Right hindlimb (tissue), 1 donor: ENCODE data around the gene MTARC2.

Experiments
- DNase-seq: peaks from one replicate; pipeline ENCODE4 v3.0.0-alpha.2; 2018

Gene MTARC2

DNA sequence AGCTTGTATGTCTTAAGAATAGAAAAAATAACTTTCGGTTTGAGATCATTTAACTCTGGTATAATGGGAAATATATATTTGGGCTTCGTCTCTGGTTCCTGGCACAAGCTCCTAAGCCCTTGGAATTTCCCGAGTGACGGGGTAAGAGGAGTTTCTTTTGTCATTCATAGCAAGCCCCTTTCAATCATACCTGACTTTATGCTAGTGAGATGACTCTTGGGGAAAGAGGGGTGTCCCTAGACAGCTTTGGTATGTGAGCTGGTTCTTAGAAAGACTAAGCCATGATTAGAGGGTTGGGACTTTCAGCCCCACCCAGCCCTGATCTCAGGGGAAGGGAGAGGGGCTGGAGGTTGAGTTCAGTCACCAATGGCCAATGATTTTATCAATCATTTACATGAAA is 24.7 kb downstream of the MTARC2 start:
- no peak for DNase-seq

DNA sequence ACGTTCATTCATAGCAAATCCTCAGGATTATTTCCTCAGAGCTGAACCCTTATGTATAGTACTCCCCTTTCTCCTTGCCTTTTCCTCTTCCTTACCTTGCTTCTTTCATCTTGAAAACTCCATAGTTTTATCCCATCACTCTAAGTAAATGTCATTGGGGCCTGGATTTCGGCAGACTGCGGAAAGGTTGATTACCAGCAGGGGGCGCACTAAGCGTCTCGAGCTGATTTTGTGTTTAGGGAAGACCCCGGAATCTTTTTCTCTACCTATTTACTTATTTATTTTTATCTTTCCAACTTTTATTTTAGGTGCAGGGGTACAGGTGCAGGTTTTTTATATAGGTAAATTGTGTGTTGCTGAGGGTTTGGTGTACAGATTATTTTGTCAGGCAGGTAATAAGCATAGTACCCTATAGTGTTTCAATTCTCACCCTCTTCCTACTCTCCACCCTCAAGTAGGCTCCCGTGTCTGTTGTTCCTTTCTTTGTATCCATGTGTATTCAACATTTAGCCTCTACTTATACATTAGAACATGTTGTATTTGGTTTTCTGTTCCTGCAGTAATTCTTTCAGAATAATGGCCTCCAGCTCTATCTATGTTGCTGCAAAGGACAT is 27.2 kb downstream of the MTARC2 start:
- DNase-seq, result no peak

DNA sequence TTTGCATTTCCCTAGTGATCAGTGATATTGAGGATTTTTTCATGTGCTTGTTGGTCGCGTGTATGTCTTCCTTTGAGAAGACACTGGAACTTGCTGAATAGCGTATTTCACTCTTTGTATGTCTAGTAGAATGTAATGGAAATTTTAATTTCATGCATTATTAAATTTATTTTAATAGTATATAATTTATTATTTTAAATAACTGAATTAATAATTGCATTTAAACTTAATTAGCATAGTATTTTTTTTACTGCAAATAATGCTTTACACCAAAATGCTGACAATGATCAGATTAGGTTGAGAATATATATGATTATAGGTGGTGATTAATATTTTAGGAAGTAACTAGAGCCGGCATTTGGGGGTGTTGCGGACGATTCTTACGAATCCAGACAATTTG is 28.1 kb downstream of the MTARC2 start:
- DNase-seq, result no peak

DNA sequence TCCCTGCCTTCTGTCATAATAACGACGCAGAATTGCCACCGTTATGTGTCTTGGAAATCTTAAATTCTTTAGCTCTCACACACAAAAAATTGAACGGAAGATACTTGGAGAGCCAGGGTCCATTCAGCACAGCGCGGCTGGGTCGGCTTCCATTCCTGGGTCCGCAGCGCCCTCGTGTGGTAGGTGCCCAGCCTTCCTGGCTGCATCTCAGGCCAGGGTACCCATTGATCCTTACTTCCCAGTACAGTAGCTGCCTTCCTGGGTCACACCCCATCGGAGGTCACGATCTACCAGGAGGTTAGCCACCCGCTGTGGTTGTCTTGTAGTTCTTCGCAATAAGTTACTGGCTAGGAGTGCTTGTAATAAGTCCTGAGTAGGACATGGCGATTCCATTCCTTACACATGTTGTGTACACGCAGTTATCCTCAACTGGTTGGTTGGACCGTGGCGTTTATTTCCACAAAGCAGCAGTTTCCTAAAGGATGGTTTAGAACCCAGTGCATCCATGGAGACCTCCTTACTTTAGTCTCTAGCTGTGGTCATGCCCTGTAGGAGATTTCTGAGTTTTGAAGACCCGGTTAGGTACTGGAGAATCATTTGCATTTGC is 28.7 kb downstream of the MTARC2 start:
- DNase-seq, result peak; percentile 82

DNA sequence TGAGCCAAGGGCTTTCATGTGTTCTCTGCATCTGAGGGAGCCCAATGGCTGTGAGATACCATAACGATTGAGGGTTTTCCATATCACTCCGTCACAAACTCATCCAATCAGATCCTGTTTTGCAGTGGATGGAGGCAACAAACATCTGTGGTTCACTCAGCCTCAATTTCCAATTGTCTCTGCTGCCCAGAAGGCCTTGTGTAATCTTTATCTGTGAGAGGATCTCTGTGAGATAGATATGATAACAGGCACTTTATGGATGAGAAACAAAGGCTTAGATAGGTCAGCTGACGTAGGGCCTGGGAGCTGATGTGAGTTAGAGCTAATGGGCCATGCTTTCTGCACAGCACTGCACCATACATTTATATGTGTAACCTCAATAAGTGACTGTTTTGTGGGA is 35.3 kb downstream of the MTARC2 start:
- DNase-seq, result no peak

DNA sequence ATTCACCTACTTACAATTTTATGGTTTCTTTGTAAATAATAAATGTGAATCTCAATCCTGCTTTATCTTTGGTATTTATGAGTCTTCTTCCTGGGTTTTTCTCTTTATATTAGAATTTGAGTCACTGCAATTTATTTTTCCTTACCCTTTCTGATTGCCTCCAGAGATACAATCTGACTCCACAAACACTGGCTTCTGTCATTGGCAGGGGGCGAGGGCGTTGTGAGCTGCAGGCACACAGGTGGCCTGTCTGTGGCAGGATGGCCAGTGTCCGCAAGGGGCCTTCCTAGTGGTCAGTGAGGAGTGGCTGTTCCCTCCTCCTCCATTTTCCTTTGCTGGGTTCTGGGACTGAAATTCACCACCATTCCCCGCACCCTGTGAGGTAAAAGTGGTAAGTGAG is 36.6 kb downstream of the MTARC2 start:
- no peak for DNase-seq

DNA sequence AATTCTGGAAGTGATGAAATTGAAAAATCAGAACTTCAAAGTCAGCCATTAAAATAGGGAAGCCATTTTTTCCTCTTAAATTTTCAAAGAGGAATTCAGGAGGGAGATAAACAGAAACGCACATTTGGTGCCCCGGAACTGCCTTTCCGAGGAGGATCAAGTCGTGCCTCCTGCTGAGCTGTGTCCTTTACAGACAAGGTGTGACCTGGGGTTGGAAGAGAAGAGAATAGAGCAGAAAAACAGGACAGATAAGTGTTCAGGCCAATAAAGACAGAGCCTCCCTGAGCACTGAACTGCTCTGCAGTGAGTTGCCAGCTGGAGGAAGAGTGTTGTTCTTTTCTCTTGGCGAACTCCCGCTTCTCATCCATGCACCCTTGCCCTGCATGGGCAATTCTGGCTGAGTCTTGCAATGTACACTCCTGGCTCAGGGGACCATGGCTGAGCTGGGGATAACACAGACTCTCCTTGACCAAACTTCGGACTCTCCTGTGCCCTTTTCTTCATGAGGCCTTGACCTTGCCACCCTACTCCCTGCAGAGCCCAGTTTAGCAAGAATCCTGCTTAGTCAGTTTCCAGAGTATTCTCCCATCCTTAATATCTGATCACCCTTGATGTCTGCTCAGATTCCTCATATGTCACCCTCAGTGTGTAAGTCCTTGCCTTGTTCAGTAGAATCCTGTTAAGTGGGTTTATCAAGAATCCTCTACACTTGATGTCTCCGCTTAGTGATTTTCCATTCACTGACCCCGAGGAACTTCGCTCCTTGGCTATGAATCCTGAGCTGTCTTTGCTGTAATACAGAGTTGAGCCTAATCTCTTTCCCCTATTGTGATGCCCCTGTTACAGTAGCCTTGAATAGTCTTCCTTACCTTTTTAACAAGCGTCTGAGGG is 37.3 kb downstream of the MTARC2 start:
- DNase-seq, result no peak

DNA sequence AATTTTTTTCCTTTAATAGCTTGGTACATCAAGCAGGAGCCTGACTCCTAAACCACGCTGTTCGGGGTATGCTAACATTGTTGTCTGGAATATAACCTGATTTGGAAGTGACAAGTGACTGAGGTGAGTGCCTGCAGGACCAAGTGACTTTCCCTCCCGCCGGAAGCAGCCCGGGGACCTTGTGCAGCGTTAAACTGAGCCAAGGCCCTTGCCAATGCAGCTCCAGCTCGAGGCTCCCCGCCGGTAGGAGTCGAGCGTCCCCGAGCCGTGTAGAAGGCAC is 37.9 kb downstream of the MTARC2 start:
- no peak for DNase-seq

DNA sequence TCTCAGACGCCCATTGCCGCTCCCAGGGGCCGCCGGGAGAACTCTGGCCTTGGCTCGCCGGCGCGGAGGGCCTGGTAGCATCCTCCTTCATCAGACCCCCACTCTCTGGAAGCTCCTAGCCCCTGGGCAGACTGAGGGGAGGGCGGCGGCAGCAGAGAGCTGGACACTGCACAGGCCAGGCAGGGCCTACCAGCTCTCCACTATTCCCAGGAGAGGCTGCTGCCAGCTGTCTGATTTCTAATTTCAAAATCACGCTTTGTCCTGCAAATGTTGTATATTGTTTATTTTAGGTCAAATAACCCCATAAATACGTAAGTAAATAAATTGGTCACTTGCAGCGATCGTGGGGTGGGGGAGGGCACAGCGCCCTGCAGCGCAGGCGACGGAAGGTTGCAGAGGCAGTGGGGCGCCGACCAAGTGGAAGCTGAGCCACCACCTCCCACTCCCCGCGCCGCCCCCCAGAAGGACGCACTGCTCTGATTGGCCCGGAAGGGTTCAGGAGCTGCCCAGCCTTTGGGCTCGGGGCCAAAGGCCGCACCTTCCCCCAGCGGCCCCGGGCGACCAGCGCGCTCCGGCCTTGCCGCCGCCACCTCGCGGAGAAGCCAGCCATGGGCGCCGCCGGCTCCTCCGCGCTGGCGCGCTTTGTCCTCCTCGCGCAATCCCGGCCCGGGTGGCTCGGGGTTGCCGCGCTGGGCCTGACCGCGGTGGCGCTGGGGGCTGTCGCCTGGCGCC is 38.4 kb downstream of the MTARC2 start, which contains the start of gene MTARC1:
Gene MTARC1 (plus strand): TSS at position 577 of the 732 bp plus-strand sequence. CDS start 32 bp downstream, at position 609.
- peak; percentile 80 for DNase-seq

DNA sequence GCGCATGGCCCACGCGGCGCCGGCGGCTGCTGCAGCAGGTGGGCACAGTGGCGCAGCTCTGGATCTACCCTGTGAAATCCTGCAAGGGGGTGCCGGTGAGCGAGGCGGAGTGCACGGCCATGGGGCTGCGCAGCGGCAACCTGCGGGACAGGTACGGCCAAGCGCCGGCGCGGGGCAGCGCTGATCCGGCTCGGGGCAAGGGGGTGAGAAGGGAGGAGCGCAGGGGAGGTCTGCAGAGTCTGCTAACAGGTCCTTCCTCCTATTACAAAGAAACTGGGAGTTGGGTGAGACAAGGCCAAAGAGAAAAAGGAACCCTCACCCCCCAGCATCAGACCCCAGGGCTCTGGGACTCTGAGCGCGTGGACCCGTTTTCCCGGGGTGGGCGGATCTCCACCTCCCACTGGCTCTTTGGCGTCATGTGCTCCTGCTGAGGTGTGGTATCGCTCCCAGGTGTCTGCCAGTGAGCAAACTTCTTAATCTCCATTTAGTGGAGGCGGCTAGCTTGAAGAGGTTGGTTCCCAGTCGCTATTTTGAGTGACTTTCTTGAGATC is 39.0 kb downstream of the MTARC2 start:
- DNase-seq, result no peak

DNA sequence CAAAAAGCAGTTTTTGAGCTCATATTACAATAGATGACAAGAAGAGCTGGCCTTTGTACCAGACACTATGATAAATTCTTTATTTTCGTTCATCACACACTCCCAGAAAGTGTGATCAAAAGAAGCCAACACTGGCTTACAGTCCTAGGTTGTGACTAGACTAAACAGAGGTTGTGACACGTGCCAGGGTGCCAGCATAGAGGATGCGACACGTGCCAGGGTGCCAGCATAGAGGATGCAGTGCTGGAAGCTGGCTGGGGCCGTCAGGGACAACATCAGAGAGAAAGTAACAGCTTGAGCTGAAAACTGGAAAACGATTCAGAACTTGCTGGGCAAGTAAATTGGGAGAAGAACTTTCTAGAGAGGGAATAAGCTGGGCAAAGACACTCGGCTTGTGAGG is 40.8 kb downstream of the MTARC2 start:
- DNase-seq, result no peak

DNA sequence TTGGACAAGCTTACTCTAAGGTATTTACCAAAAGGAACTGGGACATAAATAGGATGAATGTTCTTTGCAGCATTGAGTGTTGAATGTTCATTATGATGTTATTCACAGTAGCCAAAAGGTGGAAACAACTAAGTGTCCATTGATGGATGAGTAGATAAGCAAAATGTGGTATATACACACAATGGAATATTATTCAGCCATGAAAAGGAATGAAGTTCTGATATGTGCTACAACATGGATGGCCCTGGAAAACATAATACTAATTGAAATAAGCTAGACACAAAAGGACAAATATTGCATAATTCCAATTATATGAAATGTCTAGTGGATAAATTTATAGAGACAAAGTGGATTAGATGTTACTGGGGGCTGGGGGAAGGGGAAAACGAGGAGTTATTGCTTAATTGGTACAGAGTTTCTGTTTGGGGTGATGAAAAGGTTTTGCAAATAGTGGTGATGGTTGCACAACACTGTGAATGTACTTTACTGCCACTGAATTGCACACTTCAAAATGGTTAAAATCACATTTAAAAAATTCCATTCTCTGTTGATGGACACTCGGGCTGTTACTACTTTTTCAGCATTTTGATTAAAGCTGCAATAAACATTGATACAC is 41.5 kb downstream of the MTARC2 start:
- no peak for DNase-seq

DNA sequence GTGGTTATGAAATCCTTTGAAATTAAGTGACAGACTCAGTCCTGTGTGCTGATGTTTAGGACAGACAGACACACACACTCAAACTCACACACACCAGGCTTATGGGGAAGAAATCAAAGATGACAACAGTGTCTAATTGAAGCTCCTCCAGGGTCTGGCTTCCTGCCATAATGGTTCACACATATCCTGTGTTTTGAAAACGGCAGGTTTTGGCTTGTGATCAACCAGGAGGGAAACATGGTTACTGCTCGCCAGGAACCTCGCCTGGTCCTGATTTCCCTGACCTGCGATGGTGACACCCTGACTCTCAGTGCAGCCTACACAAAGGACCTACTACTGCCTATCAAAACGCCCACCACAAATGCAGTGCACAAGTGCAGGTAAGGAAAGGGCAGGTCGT is 43.2 kb downstream of the MTARC2 start:
- DNase-seq, result no peak

DNA sequence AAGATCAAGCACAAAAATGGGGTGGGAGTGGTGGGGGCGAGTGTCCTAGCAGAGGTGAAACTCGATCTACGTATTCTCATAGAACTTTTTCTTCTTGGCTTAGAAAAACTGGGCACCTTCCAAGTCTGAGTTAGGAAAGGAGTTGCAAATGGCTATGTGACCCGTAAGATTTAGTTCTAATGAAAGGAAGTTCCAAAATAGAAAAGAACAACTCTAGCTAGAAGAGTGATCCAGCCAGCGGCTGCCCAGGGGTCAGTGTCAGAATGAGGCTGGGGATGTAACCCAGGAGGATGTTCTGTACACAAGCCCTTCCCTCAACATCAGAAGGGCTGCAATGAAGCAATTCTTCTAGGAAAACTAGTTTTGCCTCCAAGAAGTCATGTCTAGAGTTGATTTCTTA is 43.8 kb downstream of the MTARC2 start:
- no peak for DNase-seq

DNA sequence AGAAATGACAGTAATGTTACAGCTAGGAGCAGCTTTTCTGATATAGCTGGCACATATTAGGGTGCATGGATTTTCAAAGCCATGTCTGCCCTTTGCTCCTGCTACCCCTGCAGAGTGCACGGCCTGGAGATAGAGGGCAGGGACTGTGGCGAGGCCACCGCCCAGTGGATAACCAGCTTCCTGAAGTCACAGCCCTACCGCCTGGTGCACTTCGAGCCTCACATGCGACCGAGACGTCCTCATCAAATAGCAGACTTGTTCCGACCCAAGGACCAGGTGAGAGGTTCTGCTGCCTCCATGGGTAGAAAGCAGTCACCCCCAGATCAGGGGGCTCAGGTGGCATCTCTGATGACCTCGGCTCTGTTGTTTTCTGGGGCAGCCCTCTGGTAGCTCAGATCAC is 48.4 kb downstream of the MTARC2 start:
- DNase-seq, result no peak

DNA sequence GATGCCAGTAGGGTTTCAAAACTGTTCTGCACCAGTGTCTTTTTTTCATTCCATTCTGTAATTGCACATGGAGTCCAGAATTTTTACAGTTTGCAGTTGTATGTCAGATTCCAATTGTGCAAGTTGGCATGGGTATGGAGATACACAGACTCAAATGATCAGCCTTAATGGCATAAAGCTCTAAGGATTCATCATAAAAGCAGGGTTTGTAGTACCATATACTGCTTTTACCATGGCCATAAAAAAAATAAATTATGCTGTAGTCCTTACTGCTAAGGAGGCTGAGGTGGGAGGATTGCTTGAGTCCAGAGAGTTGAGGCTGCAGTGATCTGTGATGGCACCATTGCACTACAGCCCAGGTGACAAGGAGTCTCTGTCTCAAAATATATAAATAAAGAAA is 48.9 kb downstream of the MTARC2 start:
- no peak for DNase-seq

DNA sequence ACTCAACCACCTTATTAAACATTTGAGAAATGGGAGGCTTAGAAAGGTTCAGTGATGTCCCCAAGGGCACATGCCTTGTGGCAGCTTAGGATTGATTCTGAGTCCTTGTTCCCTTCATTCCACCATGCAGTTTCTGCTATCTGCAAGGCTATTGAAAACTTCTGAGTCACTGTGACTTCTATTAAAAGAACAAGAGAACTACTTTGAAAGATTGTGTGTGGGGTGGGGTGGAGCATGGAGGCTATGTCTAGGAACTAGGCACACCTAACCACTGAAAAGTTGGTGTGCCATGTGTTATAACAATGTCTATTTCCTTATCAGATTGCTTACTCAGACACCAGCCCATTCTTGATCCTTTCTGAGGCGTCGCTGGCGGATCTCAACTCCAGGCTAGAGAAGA is 49.4 kb downstream of the MTARC2 start:
- no peak for DNase-seq

DNA sequence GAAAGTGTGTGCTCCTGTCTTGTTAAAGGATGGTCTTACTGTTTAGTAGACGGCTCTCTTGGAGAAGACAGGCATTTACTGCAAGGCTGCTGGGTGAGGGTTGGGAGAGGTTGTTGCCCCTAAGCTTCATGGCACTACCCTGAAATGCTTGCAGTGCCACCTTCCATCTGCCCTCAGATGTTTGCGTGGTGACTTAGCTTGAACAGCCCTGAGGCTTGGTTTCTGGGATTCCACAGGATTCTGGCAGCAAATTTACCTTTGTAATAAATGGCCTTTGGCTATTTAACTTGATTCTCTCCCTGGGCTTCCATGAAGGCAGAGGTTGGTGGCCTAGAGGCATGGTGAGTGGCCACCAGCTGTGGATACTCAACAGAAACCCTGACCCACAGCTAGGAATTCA is 50.2 kb downstream of the MTARC2 start:
- no peak for DNase-seq

DNA sequence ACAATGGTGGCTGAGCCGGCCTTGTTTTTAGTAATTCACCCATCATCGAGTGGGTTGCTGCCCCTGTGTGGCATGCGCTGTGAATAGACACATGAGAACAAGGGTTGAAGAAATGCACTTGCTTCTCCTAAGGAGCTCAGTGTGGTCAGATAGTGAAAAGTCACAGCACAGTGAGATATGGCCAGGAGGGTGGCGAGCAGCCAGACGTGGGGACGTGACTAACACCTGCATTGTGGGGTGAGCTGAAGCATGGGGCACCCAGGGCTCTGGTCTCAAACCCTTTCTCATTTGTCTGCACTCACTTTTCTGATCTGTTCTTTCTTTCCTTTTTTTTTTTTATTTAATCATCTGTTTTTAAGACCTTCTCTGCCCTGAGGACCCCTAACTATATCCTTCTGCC is 52.1 kb downstream of the MTARC2 start:
- DNase-seq, result no peak

DNA sequence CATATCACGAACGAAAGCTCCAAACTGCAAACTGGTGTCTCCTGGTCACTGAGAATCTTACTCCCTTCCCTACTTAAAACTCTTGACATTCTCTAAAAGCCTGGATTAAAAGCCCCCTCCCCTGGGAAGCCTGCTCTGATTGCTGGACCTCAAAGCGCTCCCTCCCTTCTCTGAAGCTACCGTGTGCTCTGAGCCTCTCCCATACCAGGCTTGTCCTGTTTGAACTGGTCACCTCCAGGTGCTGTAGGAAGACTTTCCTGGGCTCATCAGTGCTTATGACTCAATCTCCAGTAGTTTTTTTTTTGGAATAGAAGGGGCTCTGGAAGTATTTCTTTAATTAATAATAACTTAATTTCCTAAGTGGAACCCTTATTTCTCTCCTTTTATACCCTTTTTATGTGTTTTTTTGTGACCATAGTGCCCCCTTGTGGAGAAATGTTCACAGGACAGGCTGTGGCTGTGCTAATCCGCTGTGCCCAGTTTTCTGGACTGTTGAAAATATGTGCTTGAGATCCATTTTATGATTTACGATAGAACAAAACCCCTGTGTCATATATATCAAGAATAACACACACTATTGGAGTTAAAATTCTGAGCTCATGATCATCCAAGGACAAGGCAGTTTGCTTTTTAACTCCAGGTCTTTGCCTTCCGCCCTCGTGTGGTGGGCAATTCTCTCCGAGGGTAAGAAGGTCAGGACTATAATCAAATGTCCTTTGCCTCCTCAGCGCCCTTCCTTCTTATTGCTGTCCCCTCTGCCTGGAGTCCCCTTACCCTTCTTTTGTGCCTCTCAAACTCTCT is 55.5 kb downstream of the MTARC2 start:
- no peak for DNase-seq

DNA sequence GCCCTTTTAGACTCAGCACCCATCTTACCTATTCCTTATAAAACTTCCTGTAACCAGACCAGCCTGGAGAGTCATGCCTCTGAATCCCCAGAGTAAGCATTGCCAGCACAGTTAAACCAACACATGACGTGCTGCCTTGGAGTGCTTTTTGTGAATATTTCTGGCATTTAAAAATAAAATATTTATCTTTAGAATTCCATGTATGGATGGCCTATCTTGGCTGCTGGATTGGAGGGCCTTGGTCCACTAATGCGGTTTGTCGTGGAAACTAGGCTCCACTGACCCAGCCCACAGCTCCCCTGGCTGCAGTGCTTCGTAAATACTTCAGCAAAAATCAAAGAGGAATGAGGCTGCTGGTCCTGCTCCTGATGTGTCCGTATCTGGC is 56.1 kb downstream of the MTARC2 start:
- no peak for DNase-seq

DNA sequence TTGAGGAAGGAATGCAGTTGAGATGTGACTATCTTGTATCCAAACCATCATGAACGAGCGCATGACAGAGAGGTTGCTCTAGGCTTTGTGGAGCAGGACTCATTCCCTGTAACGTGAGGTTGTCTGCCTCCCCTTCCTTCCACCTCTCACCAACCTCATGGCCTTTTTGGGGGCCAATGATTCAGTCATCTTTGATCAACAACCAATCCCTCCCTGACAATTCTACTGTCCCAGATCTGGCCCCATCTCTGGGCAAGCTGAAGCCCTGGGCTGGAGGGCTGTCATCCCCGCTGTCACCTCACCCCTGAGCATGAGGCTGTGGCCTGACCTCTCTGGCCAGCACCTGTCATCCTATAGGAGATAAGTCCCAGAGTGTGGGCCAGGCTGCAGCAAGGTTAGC is 58.3 kb downstream of the MTARC2 start:
- no peak for DNase-seq
